Activated CD4-positive, alpha-beta T cell treated with anti-CD3 and anti-CD28 coated beads, Interleukin-2, amount 10 ng/mL, durations not matched to agents 24 days and 14 days (primary cell): ENCODE data around the gene PPARG. TPM values are rescaled to one million over a fixed set of nuclear protein-coding genes. Genes with fewer than 3 reads are reported as not detected.

Experiments used
- DNase-seq: peaks from one replicate; pipeline ENCODE4 v3.0.0; 2022
- H3K27ac Mint-ChIP-seq: one replicate; pipeline ENCODE4 v1.8.0; 2022; ENCODE audit warnings: mild to moderate bottlenecking, mixed read lengths
- H3K27me3 Mint-ChIP-seq: one replicate; pipeline ENCODE4 v1.8.0; 2022; ENCODE audit warnings: mixed read lengths
- H3K36me3 Mint-ChIP-seq: one replicate; pipeline ENCODE4 v1.8.0; 2022; ENCODE audit warnings: low read depth, mild to moderate bottlenecking, mixed read lengths
- H3K4me1 Mint-ChIP-seq: one replicate; pipeline ENCODE4 v1.8.0; 2021; ENCODE audit warnings: mixed read lengths
- H3K4me3 Mint-ChIP-seq: one replicate; pipeline ENCODE4 v1.8.0; 2022; ENCODE audit warnings: mild to moderate bottlenecking, moderate library complexity, mixed read lengths
- H3K9me3 Mint-ChIP-seq: one replicate; pipeline ENCODE4 v1.8.0; 2021; ENCODE audit warnings: mixed read lengths
- intact Hi-C: fragments of 100-400 bp; cut with micrococcal nuclease; formaldehyde crosslinking; loops from one replicate; pipeline ENCODE4 v1.15.1; 2023
- total RNA-seq: library from RNA; stranded (reverse); gene quantifications from 2 replicates; pipeline ENCODE4 v1.2.3, GENCODE V29; 2022

The PPARG gene
- total RNA-seq, 1 donor from 2014 or later, result 4.6 TPM

GRCh38 chr3:12420393-12420792 lies 131.5 kb downstream of the PPARG start:
- H3K27me3 Mint-ChIP-seq, result peaks cover 10% of the 10 kb centered on the region
- no peaks in the 10 kb centered on the region for H3K36me3 Mint-ChIP-seq
- intact Hi-C loops, result no loop called here
- no peak overlapping the region for H3K4me3 Mint-ChIP-seq
- H3K9me3 Mint-ChIP-seq, result no peaks in the 10 kb centered on the region
- H3K27ac Mint-ChIP-seq, result no peak overlapping the region
- no peak for DNase-seq
- peaks cover 6% of the 10 kb centered on the region for H3K4me1 Mint-ChIP-seq

GRCh38 chr3:12421132-12421531 lies 132.3 kb downstream of the PPARG start:
- intact Hi-C loops, result no loop called here
- Mint-ChIP-seq H3K27me3 (peaks cover 12% of the 10 kb centered on the region), H3K4me1 (peaks cover 6% of the 10 kb centered on the region), H3K9me3 (no peaks in the 10 kb centered on the region), H3K4me3 (no peak overlapping the region), H3K36me3 (no peaks in the 10 kb centered on the region), H3K27ac (no peak overlapping the region)
- no peak for DNase-seq

GRCh38 chr3:12423131-12423530 lies 134.3 kb downstream of the PPARG start:
- H3K36me3 Mint-ChIP-seq, result no peaks in the 10 kb centered on the region
- H3K4me1 Mint-ChIP-seq, result peaks cover 6% of the 10 kb centered on the region
- no peaks in the 10 kb centered on the region for H3K9me3 Mint-ChIP-seq
- intact Hi-C loops, result no loop called here
- no peak overlapping the region for H3K4me3 Mint-ChIP-seq
- no peak overlapping the region for H3K27ac Mint-ChIP-seq
- peaks cover 12% of the 10 kb centered on the region for H3K27me3 Mint-ChIP-seq
- DNase-seq, result no peak

GRCh38 chr3:12423918-12424630 lies 135.2 kb downstream of the PPARG start:
- Mint-ChIP-seq H3K9me3 (no peaks in the 10 kb centered on the region), H3K36me3 (no peaks in the 10 kb centered on the region), H3K4me3 (no peak overlapping the region), H3K4me1 (peaks cover 6% of the 10 kb centered on the region), H3K27ac (peak overlapping the region; percentile 12), H3K27me3 (peaks cover 14% of the 10 kb centered on the region)
- intact Hi-C loops, result no loop called here
- no peak for DNase-seq

- DNase-seq, result no peak
- H3K27me3 Mint-ChIP-seq, result peaks cover 14% of the 10 kb centered on the region
- no peaks in the 10 kb centered on the region for H3K36me3 Mint-ChIP-seq
- no peaks in the 10 kb centered on the region for H3K9me3 Mint-ChIP-seq
- intact Hi-C loops, result no loop called here
- peaks cover 6% of the 10 kb centered on the region for H3K4me1 Mint-ChIP-seq
- H3K4me3 Mint-ChIP-seq, result no peak overlapping the region
- no peak overlapping the region for H3K27ac Mint-ChIP-seq
Measured at GRCh38 chr3:12424635-12425319, 135.9 kb downstream of the PPARG start.

GRCh38 chr3:12425850-12426579 lies 137.1 kb downstream of the PPARG start:
- Mint-ChIP-seq H3K9me3 (no peaks in the 10 kb centered on the region), H3K36me3 (no peaks in the 10 kb centered on the region), H3K27me3 (peaks cover 19% of the 10 kb centered on the region), H3K4me3 (no peak overlapping the region), H3K27ac (no peak overlapping the region), H3K4me1 (peaks cover 6% of the 10 kb centered on the region)
- intact Hi-C loops, result no loop called here
- no peak for DNase-seq

- intact Hi-C loops, result no loop called here
- DNase-seq, result no peak
- peaks cover 6% of the 10 kb centered on the region for H3K4me1 Mint-ChIP-seq
- peaks cover 20% of the 10 kb centered on the region for H3K27me3 Mint-ChIP-seq
- H3K27ac Mint-ChIP-seq, result no peak overlapping the region
- H3K36me3 Mint-ChIP-seq, result no peaks in the 10 kb centered on the region
- H3K9me3 Mint-ChIP-seq, result no peaks in the 10 kb centered on the region
- no peak overlapping the region for H3K4me3 Mint-ChIP-seq
Measured at GRCh38 chr3:12427551-12427950, 138.7 kb downstream of the PPARG start.

- H3K4me1 Mint-ChIP-seq, result peaks cover 6% of the 10 kb centered on the region
- no peaks in the 10 kb centered on the region for H3K9me3 Mint-ChIP-seq
- peaks cover 20% of the 10 kb centered on the region for H3K27me3 Mint-ChIP-seq
- DNase-seq, result no peak
- intact Hi-C loops, result no loop called here
- no peak overlapping the region for H3K27ac Mint-ChIP-seq
- no peaks in the 10 kb centered on the region for H3K36me3 Mint-ChIP-seq
- no peak overlapping the region for H3K4me3 Mint-ChIP-seq
Measured at GRCh38 chr3:12428126-12428525, 139.3 kb downstream of the PPARG start.

- peaks cover 16% of the 10 kb centered on the region for H3K27me3 Mint-ChIP-seq
- no peaks in the 10 kb centered on the region for H3K36me3 Mint-ChIP-seq
- DNase-seq, result no peak
- no peaks in the 10 kb centered on the region for H3K4me1 Mint-ChIP-seq
- intact Hi-C loops, result no loop called here
- no peak overlapping the region for H3K4me3 Mint-ChIP-seq
- H3K27ac Mint-ChIP-seq, result no peak overlapping the region
- no peaks in the 10 kb centered on the region for H3K9me3 Mint-ChIP-seq
Measured at GRCh38 chr3:12430086-12430485, 141.2 kb downstream of the PPARG start.

- Mint-ChIP-seq H3K27me3 (peaks cover 17% of the 10 kb centered on the region), H3K4me1 (no peaks in the 10 kb centered on the region), H3K9me3 (no peaks in the 10 kb centered on the region), H3K27ac (no peak overlapping the region), H3K4me3 (no peak overlapping the region), H3K36me3 (no peaks in the 10 kb centered on the region)
- DNase-seq, result no peak
- intact Hi-C loops, result no loop called here
Measured at GRCh38 chr3:12433823-12434222, 145.0 kb downstream of the PPARG start.

- intact Hi-C loops, result no loop called here
- no peaks in the 10 kb centered on the region for H3K36me3 Mint-ChIP-seq
- H3K27ac Mint-ChIP-seq, result no peak overlapping the region
- no peaks in the 10 kb centered on the region for H3K4me1 Mint-ChIP-seq
- no peak for DNase-seq
- H3K27me3 Mint-ChIP-seq, result peaks cover 11% of the 10 kb centered on the region
- H3K4me3 Mint-ChIP-seq, result no peak overlapping the region
- no peaks in the 10 kb centered on the region for H3K9me3 Mint-ChIP-seq
Measured at GRCh38 chr3:12436514-12437220, 147.8 kb downstream of the PPARG start.

- Mint-ChIP-seq H3K9me3 (no peaks in the 10 kb centered on the region), H3K27me3 (peaks cover 11% of the 10 kb centered on the region), H3K36me3 (no peaks in the 10 kb centered on the region), H3K4me1 (no peaks in the 10 kb centered on the region), H3K27ac (no peak overlapping the region), H3K4me3 (no peak overlapping the region)
- intact Hi-C loops, result no loop called here
- no peak for DNase-seq
Measured at GRCh38 chr3:12437221-12437605, 148.3 kb downstream of the PPARG start.

GRCh38 chr3:12437861-12438260 lies 149.0 kb downstream of the PPARG start:
- Mint-ChIP-seq H3K27me3 (peaks cover 11% of the 10 kb centered on the region), H3K4me1 (no peaks in the 10 kb centered on the region), H3K4me3 (no peak overlapping the region), H3K36me3 (no peaks in the 10 kb centered on the region), H3K27ac (no peak overlapping the region), H3K9me3 (no peaks in the 10 kb centered on the region)
- intact Hi-C loops, result no loop called here
- DNase-seq, result no peak

GRCh38 chr3:12438318-12438717 lies 149.4 kb downstream of the PPARG start:
- no peaks in the 10 kb centered on the region for H3K4me1 Mint-ChIP-seq
- DNase-seq, result no peak
- H3K9me3 Mint-ChIP-seq, result no peaks in the 10 kb centered on the region
- H3K27me3 Mint-ChIP-seq, result peaks cover 11% of the 10 kb centered on the region
- no peak overlapping the region for H3K27ac Mint-ChIP-seq
- no peaks in the 10 kb centered on the region for H3K36me3 Mint-ChIP-seq
- no peak overlapping the region for H3K4me3 Mint-ChIP-seq
- intact Hi-C loops, result no loop called here
